ENCODE results near the gene INTS13. TPM values are rescaled to one million over a fixed set of nuclear protein-coding genes. Genes with fewer than 3 reads are reported as not detected.
A peak's percentile ranks its signal among the peaks of the same experiment; 100 is the strongest.

The INTS13 gene
- total and polyA plus RNA-seq, 2 donors (not counting 1 experiment from before 2014, with no cell fraction given), result 29.2 to 33.0 TPM

- no peaks in the 10 kb centered on the region for H3K79me2 ChIP-seq (ENCODE audit: control insufficient read depth, insufficient read depth, low read length)
Observed at GRCh38 chr12:26870491-26871419, 67.0 kb downstream of the INTS13 start.

GRCh38 chr12:26869908-26870459, 67.8 kb downstream of the INTS13 start:
- H4K20me1 ChIP-seq (ENCODE audit: control insufficient read depth, extremely low read depth, insufficient read depth, low read length), result no peaks in the 10 kb centered on the region
- H3K9me3 ChIP-seq (ENCODE audit: control insufficient read depth, insufficient read depth, low read depth, low read length), result no peaks in the 10 kb centered on the region
- H3K36me3 ChIP-seq (ENCODE audit: control insufficient read depth, insufficient read depth, low read length), result no peaks in the 10 kb centered on the region
- no peak overlapping the region for H3K4me2 ChIP-seq (ENCODE audit: extremely low read depth, insufficient read depth, low read length)
- H3K9ac ChIP-seq (ENCODE audit: insufficient read depth, low read length), result no peak overlapping the region
- no peak for DNase-seq (ENCODE audit: low read depth in 2 of 2)
- H3K27me3 ChIP-seq (ENCODE audit: control insufficient read depth, insufficient read depth, low read length), result peaks cover 4% of the 10 kb centered on the region
- TF ChIP-seq EZH2 (IDR thresholded peaks at IDR 0.05; ENCODE audit: low read length, missing control alignments), result no peak
- TF ChIP-seq CTCF (conservative IDR thresholded peaks at IDR 0.05 in 1 of 2, IDR thresholded peaks at IDR 0.05 in 1 of 2; ENCODE audit: low read depth in 1 of 2, low read length in 2 of 2), result no peak
- H3K27ac ChIP-seq (ENCODE audit: insufficient read depth, low read length), result no peak overlapping the region
- H3K79me2 ChIP-seq (ENCODE audit: control insufficient read depth, insufficient read depth, low read length), result no peaks in the 10 kb centered on the region
- H3K4me3 ChIP-seq (replicated peaks in 1 of 4; ENCODE audit: control extremely low read depth in 1 of 4, insufficient read depth in 1 of 4, low read depth in 3 of 4, low read length in 4 of 4), result no peak overlapping the region
- H3K4me1 ChIP-seq (ENCODE audit: control insufficient read depth, extremely low read depth, insufficient read depth, low read length), result no peaks in the 10 kb centered on the region
- no peak overlapping the region for H2AFZ ChIP-seq (ENCODE audit: low read length)

More at GRCh38 chr12:26870491-26871419, 67.0 kb downstream of the INTS13 start:
- H3K4me3 ChIP-seq (replicated peaks in 1 of 4; ENCODE audit: control extremely low read depth in 1 of 4, insufficient read depth in 1 of 4, low read depth in 3 of 4, low read length in 4 of 4), result no peak overlapping the region
- no peak for TF ChIP-seq CTCF (conservative IDR thresholded peaks at IDR 0.05 in 1 of 2, IDR thresholded peaks at IDR 0.05 in 1 of 2; ENCODE audit: low read depth in 1 of 2, low read length in 2 of 2)
- no peak for TF ChIP-seq EZH2 (IDR thresholded peaks at IDR 0.05; ENCODE audit: low read length, missing control alignments)
- no peak overlapping the region for H2AFZ ChIP-seq (ENCODE audit: low read length)
- no peaks in the 10 kb centered on the region for H4K20me1 ChIP-seq (ENCODE audit: control insufficient read depth, extremely low read depth, insufficient read depth, low read length)
- no peak overlapping the region for H3K4me2 ChIP-seq (ENCODE audit: extremely low read depth, insufficient read depth, low read length)
- no peaks in the 10 kb centered on the region for H3K4me1 ChIP-seq (ENCODE audit: control insufficient read depth, extremely low read depth, insufficient read depth, low read length)
- H3K9ac ChIP-seq (ENCODE audit: insufficient read depth, low read length), result no peak overlapping the region
- no peaks in the 10 kb centered on the region for H3K9me3 ChIP-seq (ENCODE audit: control insufficient read depth, insufficient read depth, low read depth, low read length)
- peaks cover 4% of the 10 kb centered on the region for H3K27me3 ChIP-seq (ENCODE audit: control insufficient read depth, insufficient read depth, low read length)
- DNase-seq (ENCODE audit: low read depth in 2 of 2), result peak; percentile 64 to 72
- no peaks in the 10 kb centered on the region for H3K36me3 ChIP-seq (ENCODE audit: control insufficient read depth, insufficient read depth, low read length)
- no peak overlapping the region for H3K27ac ChIP-seq (ENCODE audit: insufficient read depth, low read length)

GRCh38 chr12:26869104-26869494, 68.7 kb downstream of the INTS13 start:
- Histone ChIP-seq H3K27me3 (ENCODE audit: control insufficient read depth, insufficient read depth, low read length) (peaks cover 4% of the 10 kb centered on the region), H3K27ac (ENCODE audit: insufficient read depth, low read length) (no peak overlapping the region), H3K4me3 (replicated peaks in 1 of 4; ENCODE audit: control extremely low read depth in 1 of 4, insufficient read depth in 1 of 4, low read depth in 3 of 4, low read length in 4 of 4) (no peak overlapping the region), H3K9ac (ENCODE audit: insufficient read depth, low read length) (no peak overlapping the region), H3K9me3 (ENCODE audit: control insufficient read depth, insufficient read depth, low read depth, low read length) (no peaks in the 10 kb centered on the region), H2AFZ (ENCODE audit: low read length) (no peak overlapping the region), H3K36me3 (ENCODE audit: control insufficient read depth, insufficient read depth, low read length) (no peaks in the 10 kb centered on the region), H3K4me2 (ENCODE audit: extremely low read depth, insufficient read depth, low read length) (no peak overlapping the region), H3K4me1 (ENCODE audit: control insufficient read depth, extremely low read depth, insufficient read depth, low read length) (no peaks in the 10 kb centered on the region), H4K20me1 (ENCODE audit: control insufficient read depth, extremely low read depth, insufficient read depth, low read length) (no peaks in the 10 kb centered on the region), H3K79me2 (ENCODE audit: control insufficient read depth, insufficient read depth, low read length) (no peaks in the 10 kb centered on the region)
- no peak for TF ChIP-seq EZH2 (IDR thresholded peaks at IDR 0.05; ENCODE audit: low read length, missing control alignments)
- no peak for TF ChIP-seq CTCF (conservative IDR thresholded peaks at IDR 0.05 in 1 of 2, IDR thresholded peaks at IDR 0.05 in 1 of 2; ENCODE audit: low read depth in 1 of 2, low read length in 2 of 2)
- DNase-seq (ENCODE audit: low read depth in 2 of 2), result no peak
